Measurements from ENCODE around the gene PLEKHH1.
A peak's percentile ranks its signal among the peaks of the same experiment; 100 is the strongest.

PLEKHH1 gene

DNA sequence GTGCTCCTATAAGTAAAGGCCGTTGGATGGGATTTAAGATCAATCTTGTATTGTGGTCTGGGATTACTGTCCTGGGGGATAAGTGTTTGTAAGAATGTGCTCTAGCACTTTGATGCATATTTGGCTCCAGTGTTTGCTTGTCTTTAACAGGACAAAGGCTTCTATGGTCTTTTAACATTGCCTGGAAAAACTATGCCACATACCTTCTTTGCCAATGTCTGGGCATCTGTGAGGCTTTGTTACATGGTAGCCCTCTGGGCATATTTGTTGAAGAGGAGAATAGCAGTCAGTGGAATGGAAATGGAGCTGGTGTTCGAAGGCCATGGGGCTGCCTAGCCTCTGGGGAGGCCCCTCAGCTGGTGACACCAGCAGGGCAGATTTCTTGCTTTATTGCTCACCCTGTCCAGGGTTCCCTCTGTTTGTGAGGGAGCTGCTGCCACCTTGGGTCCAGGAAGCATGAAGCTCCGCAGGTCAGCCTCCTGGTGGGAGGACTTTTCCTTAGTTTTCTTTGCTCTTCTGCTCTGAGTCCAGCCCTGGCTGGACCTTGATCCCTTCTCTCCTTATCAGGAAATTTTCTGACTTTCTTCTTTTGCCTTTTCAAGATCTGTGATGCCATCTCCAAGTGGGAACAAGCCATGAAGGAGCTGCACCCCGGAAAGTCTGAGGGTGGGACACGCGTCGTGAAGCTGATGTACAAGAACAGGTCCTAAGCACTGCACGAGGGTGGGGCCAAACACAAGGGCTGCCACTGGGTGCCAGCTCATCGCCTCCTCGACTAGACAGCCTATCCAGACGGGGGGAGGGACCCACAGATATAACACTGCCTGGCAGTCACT lies 47.5 kb downstream of the PLEKHH1 start:
- TF ChIP-seq, protein P1, sequence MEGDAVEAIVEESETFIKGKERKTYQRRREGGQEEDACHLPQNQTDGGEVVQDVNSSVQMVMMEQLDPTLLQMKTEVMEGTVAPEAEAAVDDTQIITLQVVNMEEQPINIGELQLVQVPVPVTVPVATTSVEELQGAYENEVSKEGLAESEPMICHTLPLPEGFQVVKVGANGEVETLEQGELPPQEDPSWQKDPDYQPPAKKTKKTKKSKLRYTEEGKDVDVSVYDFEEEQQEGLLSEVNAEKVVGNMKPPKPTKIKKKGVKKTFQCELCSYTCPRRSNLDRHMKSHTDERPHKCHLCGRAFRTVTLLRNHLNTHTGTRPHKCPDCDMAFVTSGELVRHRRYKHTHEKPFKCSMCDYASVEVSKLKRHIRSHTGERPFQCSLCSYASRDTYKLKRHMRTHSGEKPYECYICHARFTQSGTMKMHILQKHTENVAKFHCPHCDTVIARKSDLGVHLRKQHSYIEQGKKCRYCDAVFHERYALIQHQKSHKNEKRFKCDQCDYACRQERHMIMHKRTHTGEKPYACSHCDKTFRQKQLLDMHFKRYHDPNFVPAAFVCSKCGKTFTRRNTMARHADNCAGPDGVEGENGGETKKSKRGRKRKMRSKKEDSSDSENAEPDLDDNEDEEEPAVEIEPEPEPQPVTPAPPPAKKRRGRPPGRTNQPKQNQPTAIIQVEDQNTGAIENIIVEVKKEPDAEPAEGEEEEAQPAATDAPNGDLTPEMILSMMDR (IDR thresholded peaks at IDR 0.05; ENCODE audit: insufficient read depth, low read length, poor library complexity, severe bottlenecking) = no peak
- no peaks in the 10 kb centered on the region for H3K36me3 ChIP-seq (ENCODE audit: control insufficient read depth, insufficient read depth, low read length)
- no peak for DNase-seq (ENCODE audit: extremely low read depth, insufficient read length)

DNA sequence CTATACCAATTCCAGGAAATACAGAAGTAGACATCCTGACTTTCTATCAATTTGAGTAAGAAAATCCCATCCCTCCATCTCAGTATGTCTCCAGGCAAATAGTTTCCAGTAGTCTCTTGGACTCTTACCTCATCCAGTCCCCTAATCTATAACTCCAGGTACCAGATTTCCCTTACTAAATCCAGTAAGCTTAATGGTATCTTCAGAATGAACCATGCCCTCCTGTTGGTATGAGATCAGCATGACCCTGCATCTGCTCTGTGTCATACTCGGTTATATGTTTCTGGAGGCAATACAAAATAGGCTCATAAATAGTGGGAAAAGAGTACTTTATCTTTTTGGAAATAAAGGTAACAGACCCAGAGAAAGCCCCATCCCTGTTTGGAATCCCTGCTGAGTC lies 48.6 kb downstream of the PLEKHH1 start:
- no peaks in the 10 kb centered on the region for H3K27me3 ChIP-seq (replicated peaks; ENCODE audit: control insufficient read depth, insufficient read depth, low read length)
- no peak overlapping the region for H3K4me3 ChIP-seq (replicated peaks; ENCODE audit: low read depth, low read length)
- DNase-seq (ENCODE audit: extremely low read depth, insufficient read length) = no peak
- no peaks in the 10 kb centered on the region for H3K36me3 ChIP-seq (ENCODE audit: control insufficient read depth, insufficient read depth, low read length)
- TF ChIP-seq, protein P1 (IDR thresholded peaks at IDR 0.05; ENCODE audit: insufficient read depth, low read length, poor library complexity, severe bottlenecking) = no peak

More for the DNA sequence above, 47.5 kb downstream of the PLEKHH1 start:
- H3K27me3 ChIP-seq (replicated peaks; ENCODE audit: control insufficient read depth, insufficient read depth, low read length) = no peaks in the 10 kb centered on the region
- H3K4me3 ChIP-seq (replicated peaks; ENCODE audit: low read depth, low read length) = no peak overlapping the region

DNA sequence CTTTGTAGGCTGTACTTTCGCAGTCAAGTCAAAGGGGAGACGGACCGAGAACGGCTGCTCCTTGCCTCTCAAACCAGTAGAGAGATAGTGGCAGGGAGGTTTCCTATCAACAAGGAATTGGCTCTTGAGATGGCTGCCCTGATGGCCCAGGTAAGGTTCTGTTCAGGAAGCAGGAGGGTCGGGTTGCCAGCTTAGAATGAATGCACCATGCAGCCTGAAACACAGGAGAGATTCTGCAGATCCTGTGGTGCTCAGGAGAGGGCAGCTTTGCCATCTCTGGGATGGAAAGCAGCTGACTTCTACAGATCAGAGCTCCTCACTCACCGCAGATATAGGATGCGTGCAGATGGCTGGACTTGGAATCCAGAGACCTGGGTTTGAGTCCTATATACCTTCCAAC lies 49.0 kb downstream of the PLEKHH1 start:
- no peak for DNase-seq (ENCODE audit: extremely low read depth, insufficient read length)
- TF ChIP-seq, protein P1 (IDR thresholded peaks at IDR 0.05; ENCODE audit: insufficient read depth, low read length, poor library complexity, severe bottlenecking) = no peak
- no peaks in the 10 kb centered on the region for H3K27me3 ChIP-seq (replicated peaks; ENCODE audit: control insufficient read depth, insufficient read depth, low read length)
- H3K36me3 ChIP-seq (ENCODE audit: control insufficient read depth, insufficient read depth, low read length) = no peaks in the 10 kb centered on the region
- no peak overlapping the region for H3K4me3 ChIP-seq (replicated peaks; ENCODE audit: low read depth, low read length)

DNA sequence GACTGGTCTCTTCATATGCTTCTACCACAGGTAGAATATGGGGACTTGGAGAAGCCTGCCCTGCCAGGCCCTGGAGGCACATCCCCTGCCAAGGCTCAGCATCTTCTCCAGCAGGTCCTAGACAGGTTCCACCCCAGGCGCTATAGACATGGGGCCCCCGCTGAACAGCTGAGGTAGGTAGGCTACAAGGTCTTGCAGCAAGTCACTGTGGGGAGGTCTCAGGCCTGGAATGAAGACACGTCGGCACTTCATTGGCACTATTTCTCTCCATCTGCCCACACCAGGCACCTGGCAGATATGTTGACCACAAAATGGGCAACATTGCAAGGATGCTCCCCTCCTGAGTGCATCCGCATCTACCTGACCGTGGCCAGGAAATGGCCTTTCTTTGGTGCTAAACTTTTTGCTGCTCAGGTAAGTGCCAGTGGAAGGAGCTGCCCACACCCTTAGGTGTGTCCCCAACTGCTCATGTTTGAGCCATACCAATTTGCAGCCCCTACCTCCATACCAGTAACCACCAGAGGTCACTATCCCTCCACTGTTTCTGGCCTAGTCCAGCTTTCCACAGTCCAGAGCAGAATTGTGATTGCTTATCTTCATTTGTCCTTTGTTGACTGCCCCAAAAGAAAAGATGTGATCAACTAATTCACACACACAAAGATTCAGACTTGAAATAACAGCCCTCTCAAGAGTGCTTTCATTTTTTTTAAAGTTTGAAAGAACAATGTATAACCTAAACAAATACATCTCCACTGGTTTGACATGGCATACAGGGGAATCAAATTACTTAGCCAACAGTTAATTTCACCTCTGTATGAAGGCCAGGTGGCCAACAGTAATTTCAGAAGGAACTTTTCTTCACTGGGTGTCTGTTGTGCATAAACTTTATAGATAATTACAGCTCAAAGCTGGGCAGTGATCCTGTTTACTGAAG lies 50.9 kb downstream of the PLEKHH1 start:
- no peak overlapping the region for H3K4me3 ChIP-seq (replicated peaks; ENCODE audit: low read depth, low read length)
- TF ChIP-seq, protein P1 (IDR thresholded peaks at IDR 0.05; ENCODE audit: insufficient read depth, low read length, poor library complexity, severe bottlenecking) = peak; percentile 72
- no peaks in the 10 kb centered on the region for H3K27me3 ChIP-seq (replicated peaks; ENCODE audit: control insufficient read depth, insufficient read depth, low read length)
- H3K36me3 ChIP-seq (ENCODE audit: control insufficient read depth, insufficient read depth, low read length) = peaks cover 2% of the 10 kb centered on the region
- DNase-seq (ENCODE audit: extremely low read depth, insufficient read length) = no peak

DNA sequence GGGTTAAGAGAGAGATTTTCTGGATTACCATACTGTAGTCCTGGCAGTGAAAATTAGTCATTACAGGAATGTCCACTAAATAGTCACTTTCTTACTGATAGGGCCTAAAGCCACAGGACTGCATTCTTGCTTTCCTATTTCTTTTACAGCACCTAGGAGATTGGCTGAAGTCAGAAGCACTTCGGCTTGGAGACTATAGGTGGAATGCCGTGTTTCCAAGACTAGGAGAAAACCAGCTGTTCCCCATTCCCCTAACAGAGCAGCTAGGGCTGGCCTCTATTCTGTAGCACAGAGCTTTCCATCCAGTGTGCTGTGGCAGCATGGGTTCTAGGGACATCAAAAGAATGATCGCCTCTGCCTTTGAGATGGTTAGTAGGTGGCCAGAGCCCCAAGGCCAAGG lies 51.9 kb downstream of the PLEKHH1 start:
- H3K4me3 ChIP-seq (replicated peaks; ENCODE audit: low read depth, low read length) = no peak overlapping the region
- no peak for DNase-seq (ENCODE audit: extremely low read depth, insufficient read length)
- peaks cover 4% of the 10 kb centered on the region for H3K36me3 ChIP-seq (ENCODE audit: control insufficient read depth, insufficient read depth, low read length)
- H3K27me3 ChIP-seq (replicated peaks; ENCODE audit: control insufficient read depth, insufficient read depth, low read length) = no peaks in the 10 kb centered on the region
- TF ChIP-seq, protein P1 (IDR thresholded peaks at IDR 0.05; ENCODE audit: insufficient read depth, low read length, poor library complexity, severe bottlenecking) = no peak
